Panc1 (cell line): ENCODE data around the gene MALAT1. TPM values are rescaled to one million over a fixed set of nuclear protein-coding genes. Genes with fewer than 3 reads are reported as not detected.
A peak's percentile ranks its signal among the peaks of the same experiment; 100 is the strongest.

ENCODE experiments used
- ATAC-seq: fragments of 200-7000 bp; cut with Tn5 transposase; 2 replicates; pipeline ENCODE4 v1.9.1; 2020; ENCODE audit warnings: mild to moderate bottlenecking, moderate library complexity
- BruUV-seq: library from RNA; stranded (reverse); fragments of 400-500 nt; replicated peaks from 2 replicates; lab custom pipeline; 2021; lab: Mats Ljungman, UMichigan
- CTCF ChIA-PET: fragments of 300-600 bp; sonication (Branson Sonifier 250); formaldehyde crosslinking; loops from one replicate; lab custom pipeline; 2022; ENCODE audit warnings: antibody characterized with exemption; lab: Charles Lee
- POLR2A ChIA-PET: fragments of 300-600 bp; sonication (Branson Sonifier 250); formaldehyde crosslinking; loops from one replicate; lab custom pipeline; 2022; ENCODE audit warnings: antibody characterized with exemption; lab: Charles Lee
- DNase-seq: peaks from one replicate; pipeline ENCODE4 v3.0.0-alpha.2; 2010; ENCODE audit warnings: low read depth, low spot score
- H3K27ac ChIP-seq: 2 replicates; pipeline ENCODE4 v1.5.1; 2011; ENCODE audit warnings: mild to moderate bottlenecking, low read length, inconsistent platforms
- H3K27me3 ChIP-seq: fragments of 200-500 bp; sonication (Bioruptor generic); 2 replicates; pipeline ENCODE4 v1.6.0; 2014; ENCODE audit warnings: low read length, inconsistent platforms; ENCODE audit not compliant: control insufficient read depth, insufficient read depth
- H3K36me3 ChIP-seq: fragments of 200-500 bp; sonication (Bioruptor generic); 2 replicates; pipeline ENCODE4 v1.5.1; 2014; ENCODE audit warnings: inconsistent platforms, mild to moderate bottlenecking, low read length, moderate library complexity; ENCODE audit not compliant: control insufficient read depth, insufficient read depth
- H3K4me1 ChIP-seq: 2 replicates; pipeline ENCODE4 v1.5.1; 2011; ENCODE audit warnings: inconsistent platforms, mild to moderate bottlenecking, low read length, moderate library complexity; ENCODE audit not compliant: control insufficient read depth, insufficient read depth
- H3K4me3 ChIP-seq, 2 experiments: 2 replicates each; pipeline ENCODE4 v1.5.1; 2011 to 2012; ENCODE audit warnings: low read depth in 2 of 2, low read length in 2 of 2, mild to moderate bottlenecking in 2 of 2, inconsistent platforms in 1 of 2, moderate library complexity in 1 of 2
- H3K9me3 ChIP-seq: fragments of 200-500 bp; sonication (Bioruptor generic); 2 replicates; pipeline ENCODE4 v1.5.1; 2014; ENCODE audit warnings: low read depth, mild to moderate bottlenecking, inconsistent platforms, low read length, moderate library complexity; ENCODE audit not compliant: control insufficient read depth, insufficient read depth
- CTCF ChIP-seq: fragments of 450-650 bp; IDR thresholded peaks from 2 replicates; pipeline ENCODE4 v1.5.1; 2017; ENCODE audit warnings: mild to moderate bottlenecking
- POLR2AphosphoS5 ChIP-seq: IDR thresholded peaks from 2 replicates; pipeline ENCODE4 v1.6.1; 2012; ENCODE audit warnings: mild to moderate bottlenecking, low read depth, low read length, moderate library complexity
- REST ChIP-seq, 2 experiments: IDR thresholded peaks; 2 replicates each; pipeline ENCODE4 v1.6.1; 2011 to 2012; ENCODE audit warnings: low read depth in 2 of 2, control low read depth in 1 of 2, low read length in 1 of 2, mild to moderate bottlenecking in 1 of 2, moderate library complexity in 1 of 2; ENCODE audit not compliant: insufficient read depth in 1 of 2
- SIN3A ChIP-seq: IDR thresholded peaks from 2 replicates; pipeline ENCODE4 v1.6.1; 2012; ENCODE audit warnings: low read depth, mild to moderate bottlenecking, low read length, moderate library complexity, borderline replicate concordance; ENCODE audit not compliant: insufficient read depth
- TCF7L2 ChIP-seq: IDR thresholded peaks from 2 replicates; pipeline ENCODE4 v1.6.1; 2011; ENCODE audit warnings: mild to moderate bottlenecking, low read depth, low read length, inconsistent platforms
- in situ Hi-C: cut with HindIII; loops from 2 replicates; pipeline ENCODE4 v1.10.0; 2016; ENCODE audit warnings: low sequenced_read_pairs, low pct_unique_long_range_greater_than_20kb
- intact Hi-C: fragments of 100-400 bp; cut with micrococcal nuclease; formaldehyde crosslinking; loops from one replicate; pipeline ENCODE4 v1.10.0; 2022; ENCODE audit not compliant: unreplicated experiment
- total RNA-seq: library from RNA; stranded (reverse); gene quantifications from one replicate; pipeline ENCODE4 v1.2.1, GENCODE V29; 2021; ENCODE audit not compliant: unreplicated experiment

The MALAT1 gene
- total RNA-seq, 1 experiment from 2014 or later = 13,645 TPM

GRCh38 chr11:65501186-65501471 lies 2.3 kb downstream of the MALAT1 start:
- TF ChIP-seq TCF7L2 (no peak), CTCF (no peak), POLR2AphosphoS5 (no peak), REST (IDR thresholded peaks at IDR 0.05; ENCODE audit: insufficient read depth in 1 of 2, low read depth in 2 of 2, low read length in 1 of 2) (no peak; a peak in 1 of 4 replicates), SIN3A (no peak)
- ChIA-PET CTCF (no interaction called here), POLR2A (interaction anchor here (0.6 to 15.9 kb wide), 9 partner anchors 9 to 80 kb away, joined by 3 to 818 read pairs (median 14); no protein-coding TSS in a partner anchor)
- no peak for DNase-seq
- no peaks in the 10 kb centered on the region for H3K27me3 ChIP-seq
- peaks cover 66% of the 10 kb centered on the region for H3K36me3 ChIP-seq
- intact Hi-C loops (no loop called here), in situ Hi-C loops (no loop called here)
- H3K4me1 ChIP-seq = peaks cover 26% of the 10 kb centered on the region
- no TSS peak for BruUV-seq
- peak overlapping the region; percentile 100 for H3K27ac ChIP-seq
- no peak for ATAC-seq
- no peaks in the 10 kb centered on the region for H3K9me3 ChIP-seq
- H3K4me3 ChIP-seq = peak overlapping the region; percentile 78 to 99

- in situ Hi-C loops (no loop called here), intact Hi-C loops (no loop called here)
- H3K9me3 ChIP-seq = no peaks in the 10 kb centered on the region
- peak overlapping the region; percentile 78 to 99 for H3K4me3 ChIP-seq
- H3K27ac ChIP-seq = peak overlapping the region; percentile 100
- peaks cover 25% of the 10 kb centered on the region for H3K4me1 ChIP-seq
- DNase-seq (no peak), ATAC-seq (no peak)
- TF ChIP-seq TCF7L2 (no peak), REST (IDR thresholded peaks at IDR 0.05; ENCODE audit: insufficient read depth in 1 of 2, low read depth in 2 of 2, low read length in 1 of 2) (peak in 1 of 2 experiments; percentile 16; a peak in 1 of 4 replicates), SIN3A (peak; percentile 61; the same call in 1 of the 2 replicates), CTCF (no peak), POLR2AphosphoS5 (peak; percentile 84)
- POLR2A ChIA-PET = interaction anchor here (0.6 to 15.9 kb wide), 12 partner anchors 9 to 170 kb away, joined by 3 to 818 read pairs (median 6); no protein-coding TSS in a partner anchor
- BruUV-seq = no TSS peak
- CTCF ChIA-PET = no interaction called here
- H3K36me3 ChIP-seq = peaks cover 70% of the 10 kb centered on the region
- no peaks in the 10 kb centered on the region for H3K27me3 ChIP-seq
Observed at GRCh38 chr11:65501472-65502273, 2.8 kb downstream of the MALAT1 start.
